ENCODE results near the gene TEAD4.

TEAD4 gene

GRCh38 chr12:2959192-2959504 lies at the start of gene TEAD4:
TSS of gene TEAD4 (plus strand) at chr12:2959397.
- DNase-seq (ENCODE audit: low spot score): no peak

- no peak for DNase-seq (ENCODE audit: low spot score)
Measured at GRCh38 chr12:2912216-2912575, 47.0 kb upstream of the TEAD4 start.

- no peak for DNase-seq (ENCODE audit: low spot score)
Measured at GRCh38 chr12:2919249-2919648, 39.9 kb upstream of the TEAD4 start.

GRCh38 chr12:2922329-2922728 lies 36.9 kb upstream of the TEAD4 start:
- DNase-seq (ENCODE audit: low spot score): no peak

GRCh38 chr12:2923057-2923456 lies 36.1 kb upstream of the TEAD4 start:
- no peak for DNase-seq (ENCODE audit: low spot score)

- no peak for DNase-seq (ENCODE audit: low spot score)
Measured at GRCh38 chr12:2924019-2924418, 35.2 kb upstream of the TEAD4 start.

GRCh38 chr12:2925322-2925995 lies 33.7 kb upstream of the TEAD4 start:
- DNase-seq (ENCODE audit: low spot score): no peak

- DNase-seq (ENCODE audit: low spot score): no peak
Measured at GRCh38 chr12:2930865-2931264, 28.3 kb upstream of the TEAD4 start.

- DNase-seq (ENCODE audit: low spot score): no peak
Measured at GRCh38 chr12:2933586-2933985, 25.6 kb upstream of the TEAD4 start.

GRCh38 chr12:2934371-2934770 lies 24.8 kb upstream of the TEAD4 start:
- DNase-seq (ENCODE audit: low spot score): no peak

GRCh38 chr12:2936301-2936700 lies 22.9 kb upstream of the TEAD4 start:
- no peak for DNase-seq (ENCODE audit: low spot score)

- no peak for DNase-seq (ENCODE audit: low spot score)
Measured at GRCh38 chr12:2937500-2937899, 21.7 kb upstream of the TEAD4 start.

- DNase-seq (ENCODE audit: low spot score): no peak
Measured at GRCh38 chr12:2939191-2939590, 20.0 kb upstream of the TEAD4 start.

GRCh38 chr12:2940564-2940963 lies 18.6 kb upstream of the TEAD4 start:
- no peak for DNase-seq (ENCODE audit: low spot score)

- no peak for DNase-seq (ENCODE audit: low spot score)
Measured at GRCh38 chr12:2941524-2941923, 17.7 kb upstream of the TEAD4 start.

- DNase-seq (ENCODE audit: low spot score): peak; percentile 68
Measured at GRCh38 chr12:2944401-2945047, 14.7 kb upstream of the TEAD4 start.

- no peak for DNase-seq (ENCODE audit: low spot score)
Measured at GRCh38 chr12:2949411-2949810, 9.8 kb upstream of the TEAD4 start.

- DNase-seq (ENCODE audit: low spot score): no peak
Measured at GRCh38 chr12:2955888-2956287, 3.3 kb upstream of the TEAD4 start.

- DNase-seq (ENCODE audit: low spot score): no peak
Measured at GRCh38 chr12:2957816-2958431, 1.3 kb upstream of the TEAD4 start.

- DNase-seq (ENCODE audit: low spot score): no peak
Measured at GRCh38 chr12:2958432-2959191, 585 bp upstream of the TEAD4 start.

- no peak for DNase-seq (ENCODE audit: low spot score)
Measured at GRCh38 chr12:2959505-2960389, 550 bp downstream of the TEAD4 start.

- peak; percentile 17 for DNase-seq (ENCODE audit: low spot score)
Measured at GRCh38 chr12:2960390-2960956, 1.3 kb downstream of the TEAD4 start.

All from NAMALWA (cell line).